Right atrium auricular region (tissue), 2 donors: ENCODE results near the gene WNT2B. TPM values are rescaled to one million over a fixed set of nuclear protein-coding genes. Genes with fewer than 3 reads are reported as not detected.
A peak's percentile ranks its signal among the peaks of the same experiment; 100 is the strongest.

ENCODE experiments used
- DNase-seq: peaks from one replicate; pipeline ENCODE4 v3.0.0-alpha.2; 2019; ENCODE audit warnings: low spot score
- H3K27ac ChIP-seq, 2 donors: fragments of 200-600 bp; sonication (generic); 1 replicate in 1 of 2; 2 replicates in 1 of 2; pipeline ENCODE4 v1.5.1; 2016 to 2019
- H3K27me3 ChIP-seq, 2 donors: fragments of 200-600 bp; sonication (generic); one replicate each; pipeline versions ENCODE4 v1.5.1 to v1.6.0; 2017 to 2019
- H3K36me3 ChIP-seq: fragments of 200-600 bp; sonication (generic); one replicate; pipeline ENCODE4 v1.5.1; 2016
- H3K4me1 ChIP-seq, 2 donors: fragments of 200-600 bp; sonication (generic); one replicate each; pipeline versions ENCODE4 v1.5.1 to v1.6.0; 2017 to 2019
- H3K4me3 ChIP-seq, 2 donors: fragments of 200-600 bp; sonication (generic); 1 replicate in 1 of 2; 2 replicates in 1 of 2; pipeline ENCODE4 v1.5.1; 2017 to 2019; ENCODE audit warnings: mild to moderate bottlenecking in 1 of 2, moderate library complexity in 1 of 2
- H3K9me3 ChIP-seq, 2 donors: fragments of 200-600 bp; sonication (generic); one replicate each; pipeline ENCODE4 v1.5.1; 2019
- CTCF ChIP-seq, 2 donors: fragments of 200-600 bp; sonication (generic); IDR thresholded peaks; one replicate each; pipeline ENCODE4 v1.5.1; 2019; ENCODE audit warnings: antibody characterized with exemption in 2 of 2
- total RNA-seq, 2 donors: library from RNA; depleted of rRNA; stranded (reverse); fragments of >200 nt; gene quantifications; one replicate each; pipeline ENCODE4 v1.1.0, GENCODE V29; 2016

The WNT2B gene
- total RNA-seq, 2 donors from 2014 or later: 4.8 to 18.6 TPM

- Histone ChIP-seq H3K4me1 (peaks cover 0 to 21% of the 10 kb centered on the region in 2 donors), H3K27ac (no peak overlapping the region), H3K4me3 (no peak overlapping the region), H3K36me3 (peaks cover 5% of the 10 kb centered on the region), H3K9me3 (no peaks in the 10 kb centered on the region), H3K27me3 (no peaks in the 10 kb centered on the region)
- TF ChIP-seq CTCF (IDR thresholded peaks at IDR 0.05): no peak
- DNase-seq: no peak
Observed at GRCh38 chr1:112522621-112523020, 13.9 kb downstream of the WNT2B start.

GRCh38 chr1:112524251-112524650 is 15.5 kb downstream of the WNT2B start:
- TF ChIP-seq CTCF (IDR thresholded peaks at IDR 0.05): no peak
- H3K9me3 ChIP-seq: no peaks in the 10 kb centered on the region
- H3K4me3 ChIP-seq: no peak overlapping the region
- H3K4me1 ChIP-seq: peaks cover 0 to 7% of the 10 kb centered on the region in 2 donors
- peak overlapping the region in 1 of 2 donors; percentile 48 for H3K27ac ChIP-seq
- H3K36me3 ChIP-seq: peaks cover 5% of the 10 kb centered on the region
- no peaks in the 10 kb centered on the region for H3K27me3 ChIP-seq
- DNase-seq: no peak

- Histone ChIP-seq H3K4me1 (peaks cover 0 to 7% of the 10 kb centered on the region in 2 donors), H3K9me3 (no peaks in the 10 kb centered on the region), H3K36me3 (peaks cover 5% of the 10 kb centered on the region), H3K4me3 (no peak overlapping the region), H3K27ac (no peak overlapping the region), H3K27me3 (no peaks in the 10 kb centered on the region)
- DNase-seq: no peak
- TF ChIP-seq CTCF (IDR thresholded peaks at IDR 0.05): no peak
Observed at GRCh38 chr1:112524986-112525385, 16.2 kb downstream of the WNT2B start.

- Histone ChIP-seq H3K9me3 (no peaks in the 10 kb centered on the region), H3K36me3 (no peaks in the 10 kb centered on the region), H3K27me3 (no peaks in the 10 kb centered on the region), H3K27ac (no peak overlapping the region), H3K4me3 (no peak overlapping the region), H3K4me1 (peaks cover 0 to 11% of the 10 kb centered on the region in 2 donors)
- DNase-seq: no peak
- TF ChIP-seq CTCF (IDR thresholded peaks at IDR 0.05): no peak
Observed at GRCh38 chr1:112527266-112528010, 18.7 kb downstream of the WNT2B start.

GRCh38 chr1:112528076-112528475 is 19.3 kb downstream of the WNT2B start:
- Histone ChIP-seq H3K4me3 (no peak overlapping the region), H3K4me1 (peaks cover 0 to 11% of the 10 kb centered on the region in 2 donors), H3K36me3 (no peaks in the 10 kb centered on the region), H3K27ac (no peak overlapping the region), H3K27me3 (no peaks in the 10 kb centered on the region), H3K9me3 (no peaks in the 10 kb centered on the region)
- TF ChIP-seq CTCF (IDR thresholded peaks at IDR 0.05): no peak
- no peak for DNase-seq

- H3K9me3 ChIP-seq: no peaks in the 10 kb centered on the region
- no peak overlapping the region for H3K27ac ChIP-seq
- H3K4me3 ChIP-seq: no peak overlapping the region
- peaks cover 0 to 8% of the 10 kb centered on the region in 2 donors for H3K4me1 ChIP-seq
- TF ChIP-seq CTCF (IDR thresholded peaks at IDR 0.05): no peak
- no peak for DNase-seq
- no peaks in the 10 kb centered on the region for H3K36me3 ChIP-seq
- H3K27me3 ChIP-seq: no peaks in the 10 kb centered on the region
Observed at GRCh38 chr1:112529301-112529700, 20.5 kb downstream of the WNT2B start.
